SK-N-MC (cell line): ENCODE results near the gene EEIG1.
A peak's percentile ranks its signal among the peaks of the same experiment; 100 is the strongest.
"Not testable (repeated sequence)": the region's sequence is repeated elsewhere in the genome, so short reads cannot be mapped to it uniquely, and the experiment has no call there.

ENCODE experiments used
- DNase-seq: peaks from one replicate; pipeline ENCODE4 v3.0.0-alpha.2; 2011; ENCODE audit warnings: low read depth, low spot score
- H3K27ac ChIP-seq: fragments of 200-600 bp; sonication (generic); 2 replicates; pipeline ENCODE4 v1.5.1; 2016; ENCODE audit warnings: mixed run types
- H3K36me3 ChIP-seq: fragments of 200-600 bp; sonication (generic); 2 replicates; pipeline ENCODE4 v1.6.1; 2017; ENCODE audit warnings: antibody characterized with exemption, low read length, mixed read lengths; ENCODE audit not compliant: insufficient read depth
- H3K4me3 ChIP-seq: fragments of 200-600 bp; sonication (generic); 2 replicates; pipeline ENCODE4 v1.5.1; 2016
- H3K9ac ChIP-seq: fragments of 200-600 bp; sonication (generic); 2 replicates; pipeline ENCODE4 v1.8.0; 2017; ENCODE audit warnings: mixed run types, mixed read lengths; ENCODE audit not compliant: insufficient read length
- H3K9me3 ChIP-seq: fragments of 200-600 bp; sonication (generic); 2 replicates; pipeline ENCODE4 v1.6.1; 2017; ENCODE audit warnings: low read depth, mild to moderate bottlenecking, antibody characterized with exemption, low read length, moderate library complexity, mixed read lengths
- EZH2 ChIP-seq: fragments of 200-600 bp; sonication (generic); IDR thresholded peaks from one replicate; pipeline ENCODE4 v1.6.1; 2017; ENCODE audit warnings: antibody characterized with exemption
- FOXP2 ChIP-seq: optimal IDR thresholded peaks from 2 replicates; pipeline ENCODE3; 2011; ENCODE audit warnings: mild to moderate bottlenecking, moderate library complexity; ENCODE audit not compliant: insufficient read depth; ENCODE audit errors: extremely low read length, control extremely low read depth
- POLR2AphosphoS5 ChIP-seq: IDR thresholded peaks from 2 replicates; pipeline ENCODE4 v1.6.1; 2012; ENCODE audit warnings: mild to moderate bottlenecking, low read depth, low read length, borderline replicate concordance

Gene EEIG1

DNA sequence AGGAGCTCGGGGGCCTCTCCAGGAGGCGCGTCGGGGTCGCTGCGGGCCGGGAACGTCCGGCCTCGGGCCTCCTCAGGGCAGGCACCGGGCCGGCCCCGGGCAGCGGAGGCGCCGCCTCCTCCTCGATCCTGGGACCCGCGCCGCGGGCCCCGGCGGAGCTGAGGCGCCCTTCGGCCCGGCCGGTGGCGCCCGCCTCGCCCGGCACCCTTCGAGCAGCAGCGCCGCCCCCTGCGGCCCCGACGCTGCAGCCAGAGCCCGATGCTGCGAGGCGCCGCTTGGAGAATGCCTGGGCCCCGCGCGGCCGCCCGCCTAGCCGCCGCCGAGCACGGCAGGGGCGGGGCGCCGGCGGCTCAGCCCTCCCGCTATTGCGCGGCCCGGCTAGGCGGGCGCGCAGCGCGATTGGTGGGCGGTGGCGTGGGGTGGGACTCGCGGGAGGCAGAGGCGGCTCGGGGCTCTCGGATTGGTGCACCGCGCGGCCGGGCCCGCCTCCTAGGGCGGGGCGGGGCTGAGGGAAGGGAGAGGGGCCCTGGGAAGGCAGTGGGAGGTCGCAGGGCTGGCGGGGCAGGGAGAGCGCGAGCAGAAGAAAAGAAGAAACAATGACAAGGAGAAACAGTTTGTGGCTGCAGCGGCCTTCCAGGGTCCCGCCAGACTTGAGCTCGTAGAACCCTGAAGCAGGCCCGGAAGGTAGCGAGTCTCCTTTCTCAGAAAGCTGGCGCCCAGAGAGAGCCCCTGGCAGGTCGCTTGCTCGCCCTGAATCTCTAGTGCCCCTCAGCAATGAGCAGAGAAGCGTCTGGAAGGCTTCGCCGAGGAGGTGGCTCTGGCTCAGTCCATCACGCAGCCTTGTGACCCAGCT, at the start of gene EEIG1:
Gene EEIG1 (minus strand): TSS at position 284 of the 853 bp plus-strand sequence. CDS start 852 bp downstream, outside the sequence.
- peak within 1 kb of the TSS; percentile 91 for H3K9ac ChIP-seq
- DNase-seq, result peak; percentile 30
- H3K4me3 ChIP-seq, result peak within 1 kb of the TSS; percentile 94
- TF ChIP-seq FOXP2, result no peak
- TF ChIP-seq POLR2AphosphoS5, result peak; percentile 92
- no peak for TF ChIP-seq EZH2
- no peaks in the 10 kb centered on the region for H3K36me3 ChIP-seq
- peak within 1 kb of the TSS; percentile 86 for H3K27ac ChIP-seq
- no peaks in the 10 kb centered on the region for H3K9me3 ChIP-seq

DNA sequence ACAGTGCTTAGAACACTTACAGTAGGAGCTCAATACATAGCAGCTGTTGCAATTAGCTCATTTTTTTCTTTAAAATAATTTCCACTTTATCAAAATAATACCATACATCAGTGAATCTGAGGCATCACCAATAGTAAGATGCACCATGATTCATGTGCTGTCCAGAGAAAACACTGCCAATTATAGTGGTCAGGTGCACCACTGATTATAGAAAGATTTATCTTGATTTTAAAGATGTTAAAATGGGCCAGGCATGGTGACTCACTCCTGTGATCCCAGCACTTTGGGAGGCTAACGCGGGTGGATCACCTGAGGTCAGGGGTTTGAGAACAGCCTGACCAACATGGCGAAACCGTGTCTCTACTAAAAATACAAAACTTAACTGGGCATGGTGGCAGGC, 46.9 kb upstream of the EEIG1 start:
- H3K9ac ChIP-seq, result no peak overlapping the region
- peak overlapping the region; percentile 78 for H3K27ac ChIP-seq
- H3K9me3 ChIP-seq, result no peaks in the 10 kb centered on the region
- H3K4me3 ChIP-seq, result no peak overlapping the region
- H3K36me3 ChIP-seq, result no peaks in the 10 kb centered on the region
- no peak for DNase-seq
- no peak for TF ChIP-seq FOXP2
- TF ChIP-seq POLR2AphosphoS5, result no peak

GRCh38 chr9:128026773-128027541, 46.2 kb upstream of the EEIG1 start:
- DNase-seq, result peak; percentile 60
- no peaks in the 10 kb centered on the region for H3K36me3 ChIP-seq
- H3K4me3 ChIP-seq, result no peak overlapping the region
- peak overlapping the region; percentile 51 for H3K9ac ChIP-seq
- H3K9me3 ChIP-seq, result no peaks in the 10 kb centered on the region
- TF ChIP-seq EZH2, result no peak
- TF ChIP-seq FOXP2, result no peak
- TF ChIP-seq POLR2AphosphoS5, result no peak
- peak overlapping the region; percentile 78 for H3K27ac ChIP-seq

DNA sequence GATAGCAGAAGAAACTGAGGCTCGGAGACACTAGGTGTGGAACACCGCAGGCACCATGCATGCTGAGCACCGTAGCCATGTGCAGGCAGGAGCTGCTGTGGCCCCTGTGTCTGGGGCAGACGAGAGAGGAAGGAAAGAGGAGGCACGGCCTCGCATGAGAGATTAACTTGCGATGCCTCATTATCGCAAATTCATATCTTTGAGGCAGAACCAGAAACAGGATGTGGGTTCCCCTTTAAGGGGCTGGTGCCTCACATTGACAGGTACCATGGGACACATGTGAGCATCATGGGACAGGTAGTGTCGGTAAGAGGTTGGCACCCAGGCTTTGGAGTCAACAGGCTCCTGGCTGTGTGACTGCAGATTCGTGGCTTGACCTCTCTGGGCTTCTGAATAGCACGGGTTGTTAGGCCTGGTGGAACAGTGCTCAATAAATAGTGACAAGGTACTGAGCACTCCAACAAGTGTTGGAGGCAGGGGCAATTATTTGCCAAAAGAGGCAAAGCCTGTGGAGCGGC, 45.5 kb upstream of the EEIG1 start:
- no peak for DNase-seq
- no peaks in the 10 kb centered on the region for H3K36me3 ChIP-seq
- no peak overlapping the region for H3K9ac ChIP-seq
- no peaks in the 10 kb centered on the region for H3K9me3 ChIP-seq
- no peak for TF ChIP-seq POLR2AphosphoS5
- no peak for TF ChIP-seq FOXP2
- no peak for TF ChIP-seq EZH2
- H3K4me3 ChIP-seq, result no peak overlapping the region
- H3K27ac ChIP-seq, result peak overlapping the region; percentile 78; the same call in 1 of the 2 replicates

- Histone ChIP-seq H3K9ac (no peak overlapping the region), H3K4me3 (no peak overlapping the region), H3K27ac (no peak overlapping the region), H3K9me3 (no peaks in the 10 kb centered on the region), H3K36me3 (no peaks in the 10 kb centered on the region)
- no peak for TF ChIP-seq FOXP2
- no peak for TF ChIP-seq EZH2
- TF ChIP-seq POLR2AphosphoS5, result no peak
- DNase-seq, result no peak
Measured at GRCh38 chr9:128025736-128026135, 44.9 kb upstream of the EEIG1 start.

GRCh38 chr9:128024761-128025308, 44.0 kb upstream of the EEIG1 start:
- Histone ChIP-seq H3K4me3 (no peak overlapping the region), H3K9me3 (no peaks in the 10 kb centered on the region), H3K36me3 (no peaks in the 10 kb centered on the region), H3K9ac (no peak overlapping the region), H3K27ac (no peak overlapping the region)
- TF ChIP-seq FOXP2 (no peak), POLR2AphosphoS5 (no peak), EZH2 (no peak)
- no peak for DNase-seq

DNA sequence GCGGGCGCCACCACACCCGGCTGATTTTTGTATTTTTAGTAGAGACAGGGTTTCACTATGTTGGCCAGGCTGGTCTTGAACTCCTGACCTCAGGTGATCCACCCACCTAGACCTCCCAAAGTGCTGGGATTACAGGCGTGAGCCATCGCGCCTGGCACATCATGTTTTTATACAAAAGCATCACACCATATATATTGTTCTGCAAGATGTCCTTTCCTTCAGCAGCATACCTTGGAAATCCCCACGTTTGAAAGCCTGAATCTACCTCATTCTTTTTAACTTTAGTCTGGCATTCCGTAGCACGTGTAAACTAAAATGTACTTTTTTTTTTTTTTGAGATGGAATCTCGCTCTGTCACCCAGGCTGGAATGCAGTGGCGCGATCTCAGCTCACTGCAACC, 42.9 kb upstream of the EEIG1 start:
- not testable (repeated sequence) for H3K9ac ChIP-seq, H3K27ac ChIP-seq, H3K4me3 ChIP-seq, H3K9me3 ChIP-seq, H3K36me3 ChIP-seq, DNase-seq

- H3K9ac ChIP-seq, result no peak overlapping the region
- H3K27ac ChIP-seq, result peak overlapping the region; percentile 61
- TF ChIP-seq EZH2 (no peak), FOXP2 (no peak), POLR2AphosphoS5 (no peak)
- no peak for DNase-seq
- H3K36me3 ChIP-seq, result no peaks in the 10 kb centered on the region
- no peak overlapping the region for H3K4me3 ChIP-seq
- no peaks in the 10 kb centered on the region for H3K9me3 ChIP-seq
Measured at GRCh38 chr9:128022886-128023285, 42.1 kb upstream of the EEIG1 start.

GRCh38 chr9:128021098-128021497, 40.3 kb upstream of the EEIG1 start:
- DNase-seq, result no peak
- Histone ChIP-seq H3K9me3 (no peaks in the 10 kb centered on the region), H3K36me3 (no peaks in the 10 kb centered on the region), H3K27ac (no peak overlapping the region), H3K4me3 (no peak overlapping the region), H3K9ac (no peak overlapping the region)
- no peak for TF ChIP-seq EZH2
- no peak for TF ChIP-seq FOXP2
- TF ChIP-seq POLR2AphosphoS5, result no peak
